Heart left ventricle (tissue), 13 donors: ENCODE data around the gene BLMH.

Source experiments
- CTCF ChIP-seq, 12 donors: fragments of 200-600 bp; sonication (generic) in 4 of 12; IDR thresholded peaks; one replicate each; pipeline versions ENCODE4 v1.5.0 to v1.8.0; 2018 to 2022; ENCODE audit warnings: antibody characterized with exemption in 12 of 12, mild to moderate bottlenecking in 5 of 12
- POLR2A ChIP-seq, 2 donors: fragments of 450-650 bp; IDR thresholded peaks; one replicate each; pipeline ENCODE4 v1.6.1; 2017; ENCODE audit warnings: antibody characterized with exemption in 2 of 2, mild to moderate bottlenecking in 2 of 2, moderate library complexity in 2 of 2
- donor health status: ischemic (EF 13 %, LVEDD 7.1; RV severe dilation, severe dysfunction).
- donor health status: DM: no; HTN: yes; CAD: no.
- donor health status: DM: no; HTN: no; CAD: no.
- donor health status: ischemic (EF 25% LVEDD 6.9; RV normal size, moderate dysfunction).
- donor health status: ischemic (EF 25% LVEDD 5.7; RV mildly dilated, moderate dysfunction).
- donor health status: ischemic (EF 35%, LVEDD 5.7; RV mildly dilated, moderate dysfunction).
- donor health status: nonischemic (EF 11% LVEDD 7.7; RV severe dilation, severe dysfunction).
- donor health status: DM: yes; HTN: yes; CAD: no.
- donor health status: PGD.
- donor health status: ischemic (EF 29% LVEDD 5.4; RV normal size, mild dysfunction).
- donor health status: nonischemic (EF 23%, LVEDD 6.1; RV moderate dilation, normal function).

DNA sequence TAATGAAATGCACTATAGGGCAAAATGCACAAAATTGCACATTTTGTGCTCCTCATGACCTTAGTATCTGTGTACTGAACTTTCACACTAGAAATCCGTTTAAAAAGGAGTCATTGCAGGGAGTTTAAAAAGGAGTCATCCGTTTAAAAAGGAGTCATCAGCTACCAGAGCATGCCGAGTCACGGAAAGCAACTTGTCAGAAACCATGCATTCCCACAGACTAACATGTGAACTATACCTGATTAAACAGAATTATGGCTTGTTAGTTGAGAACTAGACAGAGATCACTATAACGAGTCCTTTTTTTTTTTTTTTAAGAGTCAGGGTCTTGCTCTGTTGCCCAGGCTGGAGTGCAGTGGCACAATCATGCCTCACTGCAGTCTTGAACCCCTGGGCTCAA is 92.1 kb downstream of the BLMH start:
- TF ChIP-seq CTCF (IDR thresholded peaks at IDR 0.05) (no peak), POLR2A (IDR thresholded peaks at IDR 0.05) (no peak)
